Mesenchymal stem cell (in vitro differentiated cells and primary cell): ENCODE results near the gene SUGCT.
"Not testable (repeated sequence)": the region's sequence is repeated elsewhere in the genome, so short reads cannot be mapped to it uniquely, and the experiment has no call there.

Experiments
- DNase-seq: peaks from one replicate; pipeline ENCODE4 v3.0.0-alpha.2; 2013
- H2AFZ ChIP-seq: one replicate; pipeline ENCODE4 v1.6.1; 2013; ENCODE audit warnings: low read depth, mild to moderate bottlenecking, control low read depth, inconsistent platforms, low read length, moderate library complexity
- H2AK5ac ChIP-seq: 2 replicates; pipeline ENCODE4 v1.6.1; 2013; ENCODE audit warnings: low read length, moderate library complexity, mild to moderate bottlenecking, inconsistent platforms; ENCODE audit not compliant: severe bottlenecking
- H2BK120ac ChIP-seq: one replicate; pipeline ENCODE4 v1.6.1; 2013; ENCODE audit warnings: low read depth, mild to moderate bottlenecking, inconsistent platforms, low read length, moderate library complexity
- H2BK12ac ChIP-seq, 2 experiments: one replicate each; pipeline ENCODE4 v1.6.1; 2013; ENCODE audit warnings: inconsistent platforms in 2 of 2, low read length in 2 of 2, mild to moderate bottlenecking in 2 of 2, moderate library complexity in 2 of 2, control low read depth in 1 of 2
- H2BK15ac ChIP-seq: one replicate; pipeline ENCODE4 v1.6.1; 2013; ENCODE audit warnings: mild to moderate bottlenecking, low read depth, inconsistent platforms; ENCODE audit not compliant: poor library complexity, severe bottlenecking
- H2BK5ac ChIP-seq: 2 replicates; pipeline ENCODE4 v1.6.1; 2013; ENCODE audit warnings: low read depth, mild to moderate bottlenecking, low read length, control low read depth, inconsistent platforms; ENCODE audit not compliant: poor library complexity, severe bottlenecking
- H3K14ac ChIP-seq, 2 experiments: one replicate each; pipeline ENCODE4 v1.6.1; 2013; ENCODE audit warnings: inconsistent platforms in 2 of 2, low read length in 2 of 2, control low read depth in 1 of 2, mild to moderate bottlenecking in 1 of 2, moderate library complexity in 1 of 2
- H3K18ac ChIP-seq, 2 experiments: one replicate each; pipeline ENCODE4 v1.6.1; 2013; ENCODE audit warnings: inconsistent platforms in 2 of 2, low read length in 2 of 2, control low read depth in 1 of 2, low read depth in 1 of 2, mild to moderate bottlenecking in 1 of 2
- H3K23ac ChIP-seq, 2 experiments: one replicate each; pipeline ENCODE4 v1.6.1; 2013; ENCODE audit warnings: inconsistent platforms in 2 of 2, low read length in 2 of 2, mild to moderate bottlenecking in 2 of 2, moderate library complexity in 2 of 2, control low read depth in 1 of 2
- H3K27ac ChIP-seq: 2 replicates; pipeline ENCODE4 v1.5.1; 2013; ENCODE audit warnings: mild to moderate bottlenecking, moderate library complexity, low read length, control low read depth, inconsistent platforms; ENCODE audit not compliant: poor library complexity, severe bottlenecking
- H3K27me3 ChIP-seq, 2 experiments: 2 replicates each; pipeline versions ENCODE4 v1.6.1 to v1.7.0; 2013; ENCODE audit warnings: low read length in 2 of 2, mild to moderate bottlenecking in 2 of 2, moderate library complexity in 2 of 2, control low read depth in 1 of 2, inconsistent platforms in 1 of 2; ENCODE audit not compliant: control insufficient read depth in 1 of 2, insufficient read depth in 1 of 2
- H3K36me3 ChIP-seq, 2 experiments: 2 replicates each; pipeline versions ENCODE4 v1.6.1 to v1.7.0; 2013; ENCODE audit warnings: low read length in 2 of 2, control low read depth in 1 of 2, inconsistent platforms in 1 of 2, low read depth in 1 of 2, mild to moderate bottlenecking in 1 of 2; ENCODE audit not compliant: insufficient read depth in 2 of 2, control insufficient read depth in 1 of 2
- H3K4ac ChIP-seq, 2 experiments: one replicate each; pipeline ENCODE4 v1.6.1; 2013; ENCODE audit warnings: inconsistent platforms in 2 of 2, low read length in 2 of 2, mild to moderate bottlenecking in 2 of 2, moderate library complexity in 2 of 2, control low read depth in 1 of 2, low read depth in 1 of 2
- H3K4me1 ChIP-seq: 2 replicates; pipeline ENCODE4 v1.6.1; 2013; ENCODE audit warnings: low read depth, low read length, control low read depth; ENCODE audit not compliant: control insufficient read depth, insufficient read depth
- H3K4me2 ChIP-seq: 2 replicates; pipeline ENCODE4 v1.6.1; 2013; ENCODE audit warnings: low read length, mild to moderate bottlenecking, inconsistent platforms; ENCODE audit not compliant: poor library complexity, severe bottlenecking
- H3K4me3 ChIP-seq, 2 experiments: 2 replicates each; pipeline versions ENCODE4 v1.5.1 to v1.7.0; 2013; ENCODE audit warnings: low read length in 2 of 2, mild to moderate bottlenecking in 2 of 2, control low read depth in 1 of 2, low read depth in 1 of 2; ENCODE audit not compliant: insufficient read depth in 1 of 2
- H3K79me1 ChIP-seq: replicated peaks from 2 replicates; pipeline ENCODE4 v1.6.1; 2013; ENCODE audit warnings: mild to moderate bottlenecking, control low read depth, low read length, inconsistent platforms; ENCODE audit not compliant: poor library complexity, severe bottlenecking
- H3K9ac ChIP-seq: 2 replicates; pipeline ENCODE4 v1.7.0; 2013; ENCODE audit warnings: mild to moderate bottlenecking, low read length, moderate library complexity
- H3K9me3 ChIP-seq: 2 replicates; pipeline ENCODE4 v1.7.0; 2013; ENCODE audit warnings: mild to moderate bottlenecking, low read length; ENCODE audit not compliant: control insufficient read depth
- H4K8ac ChIP-seq: one replicate; pipeline ENCODE4 v1.6.1; 2013; ENCODE audit warnings: inconsistent platforms, mild to moderate bottlenecking, low read length, moderate library complexity
- H4K91ac ChIP-seq: one replicate; pipeline ENCODE4 v1.6.1; 2013; ENCODE audit warnings: mild to moderate bottlenecking, low read length, inconsistent platforms
- WGBS: methylation state at CpG from one replicate; pipeline ENCODE4 v1.1.7; 2013; ENCODE audit warnings: mixed read lengths; 5-methylcytosine and 5-hydroxymethylcytosine counted together

SUGCT gene

DNA sequence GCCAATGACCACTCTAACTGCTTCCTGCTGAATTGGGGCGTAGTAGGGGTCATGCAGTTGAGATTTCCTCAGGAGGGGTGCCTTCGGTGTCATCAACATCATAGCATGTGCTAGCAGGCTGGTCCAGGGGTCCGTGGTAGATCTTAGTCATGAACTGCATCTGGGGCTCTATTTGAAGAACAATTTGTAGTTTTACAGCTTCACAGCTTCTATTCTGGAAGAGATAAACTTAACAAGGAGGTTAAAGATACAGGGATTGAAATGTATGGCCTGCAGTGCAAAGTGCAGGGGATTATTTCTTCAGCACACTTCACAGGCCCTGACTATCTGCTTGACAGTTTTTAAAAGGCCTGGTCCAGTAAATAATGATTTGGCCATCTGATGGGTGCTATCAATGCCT is 33.5 kb downstream of the SUGCT start:
- H3K36me3 ChIP-seq, DNase-seq, H3K27ac ChIP-seq, H3K23ac ChIP-seq, H3K4ac ChIP-seq, H4K91ac ChIP-seq, H3K18ac ChIP-seq, H3K4me1 ChIP-seq, H3K27me3 ChIP-seq, H3K79me1 ChIP-seq, H3K14ac ChIP-seq, H3K4me2 ChIP-seq, H2BK120ac ChIP-seq, H3K4me3 ChIP-seq, H3K9ac ChIP-seq, H2AFZ ChIP-seq, H2BK12ac ChIP-seq, H2AK5ac ChIP-seq, H3K9me3 ChIP-seq, H2BK5ac ChIP-seq, H2BK15ac ChIP-seq, H4K8ac ChIP-seq: not testable (repeated sequence)
- WGBS = 93% methylated on average over 3 of the region's 3 CpGs

GRCh38 chr7:40173121-40173520 is 38.3 kb downstream of the SUGCT start:
- not testable (repeated sequence) for H2BK120ac ChIP-seq, H3K9ac ChIP-seq, H3K9me3 ChIP-seq, H4K91ac ChIP-seq, H3K27me3 ChIP-seq, H3K27ac ChIP-seq, H3K18ac ChIP-seq, H3K4me2 ChIP-seq, H2BK12ac ChIP-seq, H4K8ac ChIP-seq, DNase-seq, H2BK15ac ChIP-seq, H3K4ac ChIP-seq, H3K23ac ChIP-seq, H3K4me3 ChIP-seq, H3K4me1 ChIP-seq, H3K36me3 ChIP-seq, H2AK5ac ChIP-seq, H2AFZ ChIP-seq, H3K14ac ChIP-seq, H2BK5ac ChIP-seq, H3K79me1 ChIP-seq
- 93% methylated on average over 9 of the region's 13 CpGs for WGBS

- not testable (repeated sequence) for H2BK5ac ChIP-seq, H2BK15ac ChIP-seq, H3K36me3 ChIP-seq, H2AK5ac ChIP-seq, H2BK120ac ChIP-seq, DNase-seq, H3K4me2 ChIP-seq, H3K4me1 ChIP-seq, H2BK12ac ChIP-seq, H3K27ac ChIP-seq, H4K91ac ChIP-seq, H3K23ac ChIP-seq, H3K4me3 ChIP-seq, H3K18ac ChIP-seq, H2AFZ ChIP-seq, H3K4ac ChIP-seq, H3K14ac ChIP-seq, H3K9ac ChIP-seq, H3K79me1 ChIP-seq, H4K8ac ChIP-seq, H3K9me3 ChIP-seq, H3K27me3 ChIP-seq
- 97% methylated on average over 6 of the region's 6 CpGs for WGBS
Observed at GRCh38 chr7:40175256-40175655, 40.5 kb downstream of the SUGCT start.

DNA sequence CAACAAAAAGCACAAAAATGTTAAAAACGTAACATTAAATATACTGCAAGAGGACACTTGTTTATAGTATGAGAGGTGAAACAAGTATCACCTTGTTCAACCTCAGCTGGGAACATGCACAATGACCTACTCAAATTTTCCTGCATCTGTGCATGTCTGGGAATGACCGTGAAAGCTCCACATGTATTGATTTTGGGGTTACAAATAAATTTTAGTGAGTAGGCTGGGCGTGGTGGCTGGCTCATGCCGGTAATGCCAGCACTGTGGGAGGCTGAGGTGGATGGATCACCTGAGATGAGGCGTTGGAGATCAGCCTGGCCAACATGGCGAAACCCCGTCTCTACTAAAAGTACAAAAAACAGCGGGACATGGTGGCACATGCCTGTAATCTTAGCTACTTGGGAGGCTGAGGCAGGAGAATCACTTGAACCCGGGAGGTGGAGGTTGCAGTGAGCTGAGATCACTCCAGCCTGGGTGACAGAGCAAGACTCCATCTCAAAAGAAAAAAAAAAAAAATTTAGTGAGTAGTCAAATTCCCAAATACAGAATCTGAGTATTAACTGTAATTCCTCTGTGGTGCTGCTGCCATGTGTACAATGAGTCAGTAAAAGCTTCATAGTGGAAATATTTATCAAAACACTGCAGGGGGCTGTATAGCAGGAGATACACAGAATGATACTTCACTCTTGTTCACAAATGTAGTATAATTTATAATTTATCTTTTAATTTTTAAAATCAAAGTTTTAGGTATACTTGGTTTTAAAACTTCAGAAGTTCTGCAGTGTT is 41.1 kb downstream of the SUGCT start:
- Histone ChIP-seq H3K36me3 (peaks cover 0 to 3% of the 10 kb centered on the region in 2 experiments), H3K9me3 (no peaks in the 10 kb centered on the region), H2BK120ac (no peak overlapping the region), H3K14ac (no peak overlapping the region), H3K9ac (no peak overlapping the region), H3K4me1 (no peaks in the 10 kb centered on the region), H2BK5ac (no peak overlapping the region), H3K27me3 (no peaks in the 10 kb centered on the region), H3K4ac (no peak overlapping the region), H3K4me2 (no peak overlapping the region), H3K27ac (no peak overlapping the region), H2BK12ac (no peak overlapping the region), H4K8ac (no peak overlapping the region), H2AK5ac (no peak overlapping the region), H2BK15ac (no peak overlapping the region), H3K23ac (no peak overlapping the region), H3K79me1 (peaks cover 3% of the 10 kb centered on the region), H3K4me3 (no peak overlapping the region), H3K18ac (no peak overlapping the region), H4K91ac (no peak overlapping the region), H2AFZ (no peak overlapping the region)
- WGBS = 100% methylated on average over 4 of the region's 9 CpGs
- DNase-seq = no peak
